ENCODE measurements around the gene BAZ2A. TPM values are rescaled to one million over a fixed set of nuclear protein-coding genes. Genes with fewer than 3 reads are reported as not detected.
"Not testable (repeated sequence)": the region's sequence is repeated elsewhere in the genome, so short reads cannot be mapped to it uniquely, and the experiment has no call there.

Gene BAZ2A
- polyA plus RNA-seq, 1 experiment: 43.9 TPM

GRCh38 chr12:56578983-56579546 is 51.1 kb downstream of the BAZ2A start:
- no peak overlapping the region for H3K27ac ChIP-seq (ENCODE audit: low read depth, low read length)
- ChIA-PET CTCF (interaction anchor here (3.4 to 6.0 kb wide), 2 partner anchors 11 to 65 kb away, joined by 14 to 59 read pairs; no protein-coding TSS in a partner anchor), POLR2A (interaction anchor here (0.6 kb wide), 1 partner anchor 73 kb away, joined by 5 read pairs; no protein-coding TSS in a partner anchor)
- H3K9me3 ChIP-seq (ENCODE audit: control insufficient read depth, insufficient read depth, low read length): no peaks in the 10 kb centered on the region
- no peak for DNase-seq (ENCODE audit: low read depth, low spot score)
- TF ChIP-seq CTCF (IDR thresholded peaks at IDR 0.05; ENCODE audit: low read depth, low read length): no peak
- H3K27me3 ChIP-seq (ENCODE audit: control insufficient read depth, insufficient read depth, low read length): no peaks in the 10 kb centered on the region
- no peak overlapping the region for H3K4me3 ChIP-seq (ENCODE audit: low read depth, low read length)

DNA sequence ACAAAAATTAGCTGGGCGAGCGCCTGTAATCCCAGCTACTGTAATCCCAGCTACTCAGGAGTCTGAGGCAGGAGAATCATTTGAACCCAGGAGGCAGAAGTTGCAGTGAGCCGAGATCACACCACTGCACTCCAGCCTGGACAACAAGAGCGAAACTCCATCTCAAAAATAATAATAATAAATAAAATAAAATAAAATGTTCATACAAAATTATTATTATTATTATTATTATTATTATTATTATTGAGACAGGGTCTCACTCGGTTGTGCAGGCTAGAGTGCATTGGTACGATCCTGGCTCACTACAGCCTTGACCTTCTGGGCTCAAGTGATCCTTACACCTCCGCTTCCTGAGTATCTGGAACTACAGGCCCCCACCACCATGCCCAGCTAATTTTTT is 52.9 kb downstream of the BAZ2A start:
- H3K27me3 ChIP-seq (ENCODE audit: control insufficient read depth, insufficient read depth, low read length); H3K27ac ChIP-seq (ENCODE audit: low read depth, low read length); H3K9me3 ChIP-seq (ENCODE audit: control insufficient read depth, insufficient read depth, low read length); DNase-seq (ENCODE audit: low read depth, low spot score); H3K4me3 ChIP-seq (ENCODE audit: low read depth, low read length): not testable (repeated sequence)
- CTCF ChIA-PET: interaction anchor here (0.6 to 6.0 kb wide), 6 partner anchors 9 to 111 kb away, joined by 3 to 59 read pairs (median 4); partner anchors contain the start of gene PTGES3
- POLR2A ChIA-PET: interaction anchor here (0.6 kb wide), 2 partner anchors 63 to 217 kb away, joined by 3 read pairs; partner anchors contain the start of gene STAT2

DNA sequence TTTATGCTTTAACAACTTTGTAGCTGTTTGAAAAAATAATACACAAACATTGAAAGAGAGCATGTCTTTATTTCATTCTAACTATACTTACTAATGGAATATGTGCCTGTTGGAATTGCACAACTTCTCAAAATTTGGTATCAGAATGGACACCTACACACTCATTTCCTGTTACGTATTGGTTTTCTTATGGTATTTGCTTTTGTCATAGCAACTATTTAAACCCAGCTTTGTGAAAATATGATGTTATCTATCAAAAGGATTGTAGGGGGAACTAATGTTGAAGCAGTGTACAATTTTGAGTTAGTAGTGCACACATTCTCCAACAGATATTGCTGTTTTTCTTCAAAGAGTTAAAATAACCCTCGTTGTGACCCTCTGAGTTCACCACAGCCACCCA is 55.9 kb downstream of the BAZ2A start:
- CTCF ChIA-PET: interaction anchor here (0.6 to 4.0 kb wide), 7 partner anchors 12 to 78 kb away, joined by 3 to 110 read pairs (median 4); partner anchors contain the start of gene RBMS2
- POLR2A ChIA-PET: interaction anchor here (1.5 kb wide), 1 partner anchor 53 kb away, joined by 8 read pairs; the partner anchor contains the start of gene RBMS2
- H3K27me3 ChIP-seq (ENCODE audit: control insufficient read depth, insufficient read depth, low read length): no peaks in the 10 kb centered on the region

DNA sequence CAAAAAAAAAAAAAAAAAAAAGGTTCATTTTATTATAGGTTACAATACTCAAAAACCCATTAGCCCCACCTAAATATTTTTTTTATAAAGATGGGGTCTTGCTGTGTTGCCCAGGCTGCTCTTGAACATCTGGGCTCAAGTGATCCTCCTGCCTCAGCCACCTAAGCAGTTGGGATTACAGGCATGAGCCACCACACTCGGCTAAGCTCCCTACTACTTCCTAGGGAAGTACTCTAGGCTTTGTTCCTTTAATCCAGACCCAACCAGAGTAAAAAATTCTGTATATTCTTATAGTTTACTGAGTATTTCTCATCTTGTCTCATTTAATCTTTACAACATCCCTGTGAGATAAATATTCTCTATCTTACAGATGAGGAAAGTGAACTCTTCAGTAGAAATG is 57.8 kb downstream of the BAZ2A start:
- no peak for TF ChIP-seq CTCF (IDR thresholded peaks at IDR 0.05; ENCODE audit: low read depth, low read length)
- Histone ChIP-seq H3K4me3 (ENCODE audit: low read depth, low read length) (no peak overlapping the region), H3K9me3 (ENCODE audit: control insufficient read depth, insufficient read depth, low read length) (no peaks in the 10 kb centered on the region), H3K27ac (ENCODE audit: low read depth, low read length) (no peak overlapping the region), H3K27me3 (ENCODE audit: control insufficient read depth, insufficient read depth, low read length) (no peaks in the 10 kb centered on the region)
- no peak for DNase-seq (ENCODE audit: low read depth, low spot score)
- ChIA-PET CTCF (interaction anchor here (1.1 to 4.0 kb wide), 8 partner anchors 17 to 70 kb away, joined by 3 to 110 read pairs (median 4); partner anchors contain the start of gene RBMS2), POLR2A (no interaction called here)

More for the DNA sequence above, 55.9 kb downstream of the BAZ2A start:
- no peak for TF ChIP-seq CTCF (IDR thresholded peaks at IDR 0.05; ENCODE audit: low read depth, low read length)
- no peak for DNase-seq (ENCODE audit: low read depth, low spot score)
- Histone ChIP-seq H3K9me3 (ENCODE audit: control insufficient read depth, insufficient read depth, low read length) (no peaks in the 10 kb centered on the region), H3K27ac (ENCODE audit: low read depth, low read length) (no peak overlapping the region), H3K4me3 (ENCODE audit: low read depth, low read length) (no peak overlapping the region)

DNA sequence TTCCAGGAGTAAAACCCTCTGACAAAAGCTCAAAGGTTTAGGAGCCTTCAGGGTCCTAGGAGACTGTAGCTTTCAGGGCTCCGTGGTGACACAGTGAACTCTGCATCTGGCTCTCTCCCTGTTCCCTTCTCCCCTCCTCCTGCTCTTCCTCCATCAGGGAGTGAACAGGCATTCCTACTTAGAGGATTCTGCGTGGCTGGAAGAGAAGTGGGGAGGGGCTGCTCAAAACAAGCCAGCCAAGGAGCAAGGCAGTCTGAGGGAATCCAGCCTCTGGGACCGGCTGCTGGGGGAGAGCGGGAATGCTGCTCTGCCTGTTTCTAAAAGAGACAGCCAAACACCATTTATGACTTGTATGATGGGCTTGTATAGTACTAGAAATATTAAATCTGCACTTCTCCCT is 59.0 kb downstream of the BAZ2A start:
- Histone ChIP-seq H3K9me3 (ENCODE audit: control insufficient read depth, insufficient read depth, low read length) (no peaks in the 10 kb centered on the region), H3K27ac (ENCODE audit: low read depth, low read length) (peak overlapping the region; percentile 22), H3K4me3 (ENCODE audit: low read depth, low read length) (no peak overlapping the region), H3K27me3 (ENCODE audit: control insufficient read depth, insufficient read depth, low read length) (no peaks in the 10 kb centered on the region)
- ChIA-PET POLR2A (interaction anchor here (0.5 kb wide), 1 partner anchor 10 kb away, joined by 3 read pairs; no protein-coding TSS in a partner anchor), CTCF (interaction anchor here (1.6 to 4.7 kb wide), 3 partner anchors 10 to 66 kb away, joined by 7 to 62 read pairs (median 8); no protein-coding TSS in a partner anchor)
- no peak for TF ChIP-seq CTCF (IDR thresholded peaks at IDR 0.05; ENCODE audit: low read depth, low read length)
- no peak for DNase-seq (ENCODE audit: low read depth, low spot score)
